GM12873 (cell line): ENCODE measurements around the gene LRMDA.

Source experiments
- CTCF ChIP-seq: IDR thresholded peaks from 2 replicates; pipeline ENCODE4 v1.5.1; 2012; ENCODE audit warnings: low read depth, mild to moderate bottlenecking, moderate library complexity, low read length, control low read depth; ENCODE audit not compliant: insufficient read depth; ENCODE audit errors: missing control alignments

LRMDA gene

GRCh38 chr10:75772153-75772887, 340.9 kb downstream of the LRMDA start:
- no peak for TF ChIP-seq CTCF

GRCh38 chr10:75773231-75773780, 341.9 kb downstream of the LRMDA start:
- TF ChIP-seq CTCF = no peak

GRCh38 chr10:75773813-75774782, 342.7 kb downstream of the LRMDA start:
- TF ChIP-seq CTCF = no peak

GRCh38 chr10:75774783-75775490, 343.5 kb downstream of the LRMDA start:
- no peak for TF ChIP-seq CTCF

GRCh38 chr10:75776738-75777504, 345.5 kb downstream of the LRMDA start:
- TF ChIP-seq CTCF = no peak

- no peak for TF ChIP-seq CTCF
These were observed 347.2 kb downstream of the LRMDA start for GRCh38 chr10:75778665-75779064.
